HPDE6-E6E7 (cell line): Measurements from ENCODE around the gene ITGBL1.
A peak's percentile ranks its signal among the peaks of the same experiment; 100 is the strongest.
"Not testable (repeated sequence)": the region's sequence is repeated elsewhere in the genome, so short reads cannot be mapped to it uniquely, and the experiment has no call there.

Source experiments
- DNase-seq: peaks from one replicate; pipeline ENCODE4 v3.0.0; 2011; ENCODE audit warnings: missing footprints; ENCODE audit errors: extremely low spot score

Gene ITGBL1

DNA sequence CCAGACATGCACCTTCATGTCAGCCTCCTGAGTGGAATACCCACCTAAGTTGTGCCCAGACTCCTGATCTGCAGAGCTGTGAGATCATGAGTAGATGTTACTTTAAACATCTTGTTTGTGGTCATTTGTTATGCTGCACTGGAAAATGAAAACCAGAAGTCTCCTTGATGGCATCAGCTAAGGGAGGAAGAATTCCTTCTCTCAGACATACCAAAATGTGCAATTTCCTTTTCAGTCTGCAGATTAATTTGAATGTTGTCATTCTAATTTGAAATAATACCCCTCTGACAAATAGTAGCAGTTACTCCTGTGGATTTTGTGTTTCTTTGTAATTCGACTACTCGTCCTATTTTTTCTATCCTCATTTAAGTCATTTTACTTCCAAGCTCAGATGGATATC, 59.3 kb downstream of the ITGBL1 start:
- DNase-seq: no peak

DNA sequence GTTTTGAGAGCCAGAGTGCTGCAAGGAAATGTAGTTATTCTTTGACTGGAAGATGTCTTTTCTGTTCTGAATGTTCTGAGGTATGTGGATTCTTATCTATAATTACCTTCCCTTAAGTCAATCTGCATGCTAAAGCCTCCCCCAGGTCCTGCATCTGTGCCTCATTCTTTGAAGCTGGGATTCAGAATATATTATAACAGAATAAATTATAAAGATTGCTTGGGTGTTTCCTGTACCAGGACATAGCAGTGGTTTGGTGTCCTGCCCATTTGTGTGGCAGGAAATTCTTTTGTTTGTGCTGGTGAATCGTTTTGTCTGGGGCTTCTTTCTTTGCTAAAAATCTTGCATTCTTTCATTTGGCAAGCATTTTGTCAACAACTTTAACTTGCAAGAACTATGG, 60.2 kb downstream of the ITGBL1 start:
- no peak for DNase-seq

DNA sequence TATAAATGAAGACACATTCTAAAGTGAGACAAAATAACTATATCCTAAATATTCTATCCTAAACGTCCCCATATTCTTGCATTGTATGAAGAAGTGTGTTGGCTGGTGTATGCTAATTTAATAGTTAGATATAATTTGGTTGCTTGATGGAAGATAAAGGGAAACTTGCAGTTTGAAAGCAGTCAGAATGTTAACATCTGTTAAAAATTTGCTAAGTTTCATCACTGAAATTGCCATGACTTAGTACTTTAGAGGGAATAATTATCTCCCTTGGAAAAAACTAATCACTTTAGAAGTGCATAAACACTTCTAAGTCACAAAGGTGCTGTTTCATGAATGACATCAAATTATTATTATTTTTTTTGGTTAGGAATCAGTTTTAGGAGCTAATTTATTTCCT, 61.6 kb downstream of the ITGBL1 start:
- no peak for DNase-seq

DNA sequence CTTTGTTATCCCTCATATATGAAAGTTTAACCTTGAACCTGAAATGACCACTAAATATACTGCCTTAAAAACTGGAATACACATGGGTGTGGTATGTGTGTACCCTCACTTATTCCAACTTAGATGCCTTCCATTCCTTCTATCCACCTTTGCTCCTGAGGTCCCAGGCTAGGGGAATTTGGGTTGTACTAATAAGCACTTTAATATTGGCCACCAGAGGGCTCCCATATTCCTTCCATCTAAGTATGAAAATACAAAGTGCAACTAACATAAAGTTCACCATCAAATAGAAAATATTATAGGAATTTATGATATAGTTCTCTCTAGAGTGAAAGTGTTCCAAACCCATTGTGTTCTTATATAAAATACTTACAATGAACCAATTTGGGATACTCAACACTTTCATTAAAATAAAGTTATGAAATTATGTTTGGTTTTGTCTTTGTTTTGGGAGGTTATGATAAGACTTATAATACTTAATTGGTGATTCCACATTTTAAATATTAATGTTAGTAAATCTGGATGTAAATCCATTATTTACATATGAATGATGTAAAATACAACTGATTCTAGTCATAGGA, 62.3 kb downstream of the ITGBL1 start:
- peak; percentile 14 for DNase-seq

DNA sequence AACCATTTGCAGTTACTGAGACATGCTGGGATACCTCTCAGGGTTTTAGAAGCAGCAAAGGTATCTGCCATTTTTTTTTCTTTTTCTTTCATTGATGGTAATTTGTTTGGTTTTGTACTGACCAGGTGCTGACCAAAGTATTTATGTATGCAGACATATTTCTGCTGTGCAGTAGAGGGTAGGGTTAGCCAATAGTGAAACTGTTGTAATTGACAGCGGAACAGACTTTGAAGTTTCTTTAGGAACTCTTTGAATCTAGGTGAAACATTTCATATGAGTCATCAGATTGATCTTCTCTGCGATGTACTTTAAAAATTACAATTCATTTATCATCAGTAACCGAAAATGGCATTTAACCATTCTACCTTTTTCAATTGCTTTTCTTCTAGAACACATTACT, 63.0 kb downstream of the ITGBL1 start:
- no peak for DNase-seq

DNA sequence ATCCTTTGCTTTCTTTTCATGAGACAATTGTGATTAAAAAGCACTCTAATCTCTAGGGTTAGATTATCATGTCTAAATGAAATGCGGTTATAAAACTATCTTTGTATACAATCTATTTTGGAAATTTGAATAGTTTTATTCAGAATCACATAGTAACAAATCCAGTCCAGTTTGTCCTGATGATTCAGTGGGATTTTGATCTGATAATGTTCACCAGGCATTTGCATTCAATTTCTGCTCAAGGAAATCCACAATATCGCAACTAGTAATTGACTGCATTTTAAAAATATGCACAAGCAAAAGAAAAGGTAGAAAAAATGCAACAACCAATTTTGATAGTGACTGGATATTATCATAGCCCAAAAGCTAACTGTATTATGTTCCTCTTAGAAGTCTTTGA, 63.8 kb downstream of the ITGBL1 start:
- DNase-seq: no peak

DNA sequence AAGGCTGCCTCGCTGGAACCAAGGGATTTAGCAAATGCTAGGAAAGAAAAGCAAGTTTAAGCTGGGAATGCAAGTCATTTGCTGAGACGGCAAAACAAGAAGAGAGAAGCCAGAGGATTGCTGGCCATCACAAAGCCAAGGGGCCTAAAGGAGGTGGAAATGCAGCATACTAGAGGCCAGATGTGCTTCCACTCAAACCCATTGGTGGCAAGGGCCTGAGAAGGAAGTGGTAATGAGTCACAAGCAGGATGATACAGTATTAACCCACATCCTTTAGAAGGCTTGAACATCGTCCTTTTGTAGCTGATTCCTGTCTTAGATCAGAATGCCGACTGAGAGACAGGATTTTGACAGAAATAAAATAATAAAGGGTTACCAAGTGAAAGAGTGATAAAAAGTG, 68.2 kb downstream of the ITGBL1 start:
- no peak for DNase-seq

DNA sequence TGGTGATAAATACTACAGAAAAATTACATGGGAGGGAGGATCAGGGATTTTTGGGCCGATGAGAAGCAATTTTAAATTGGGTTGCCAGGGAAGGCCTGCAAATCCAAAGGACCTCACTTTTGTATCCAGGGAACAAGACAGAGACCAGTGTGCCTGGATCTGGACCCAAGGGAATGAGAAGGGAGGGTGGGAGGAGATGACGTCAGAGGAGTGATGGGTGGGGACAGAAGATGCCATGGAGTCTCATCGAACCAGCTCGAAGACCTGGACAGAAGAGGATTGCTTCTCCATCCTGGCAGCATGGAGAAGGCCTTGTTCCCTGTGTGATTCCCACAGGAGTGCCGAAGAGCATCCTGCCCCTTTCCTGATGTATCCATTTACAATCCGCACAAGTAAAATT, 68.9 kb downstream of the ITGBL1 start:
- DNase-seq: no peak

DNA sequence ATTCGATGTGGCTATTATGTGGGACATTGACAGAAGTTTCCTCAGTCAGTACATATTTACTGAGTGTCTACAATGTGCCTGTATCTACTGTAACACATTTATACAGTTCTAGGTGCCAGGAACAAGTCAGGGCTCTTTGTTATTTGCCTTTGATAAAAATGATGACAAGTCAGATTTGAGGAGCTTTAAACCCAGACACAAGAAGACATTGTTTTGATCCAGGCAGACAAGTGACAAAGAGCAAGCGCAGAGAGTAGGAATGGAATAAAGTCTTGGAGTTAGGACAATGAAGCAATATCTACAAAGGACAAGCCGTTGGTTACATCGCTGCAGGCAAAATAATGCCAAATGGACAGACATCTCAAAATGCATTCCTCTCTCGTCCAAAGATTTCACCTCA, 70.1 kb downstream of the ITGBL1 start:
- no peak for DNase-seq

DNA sequence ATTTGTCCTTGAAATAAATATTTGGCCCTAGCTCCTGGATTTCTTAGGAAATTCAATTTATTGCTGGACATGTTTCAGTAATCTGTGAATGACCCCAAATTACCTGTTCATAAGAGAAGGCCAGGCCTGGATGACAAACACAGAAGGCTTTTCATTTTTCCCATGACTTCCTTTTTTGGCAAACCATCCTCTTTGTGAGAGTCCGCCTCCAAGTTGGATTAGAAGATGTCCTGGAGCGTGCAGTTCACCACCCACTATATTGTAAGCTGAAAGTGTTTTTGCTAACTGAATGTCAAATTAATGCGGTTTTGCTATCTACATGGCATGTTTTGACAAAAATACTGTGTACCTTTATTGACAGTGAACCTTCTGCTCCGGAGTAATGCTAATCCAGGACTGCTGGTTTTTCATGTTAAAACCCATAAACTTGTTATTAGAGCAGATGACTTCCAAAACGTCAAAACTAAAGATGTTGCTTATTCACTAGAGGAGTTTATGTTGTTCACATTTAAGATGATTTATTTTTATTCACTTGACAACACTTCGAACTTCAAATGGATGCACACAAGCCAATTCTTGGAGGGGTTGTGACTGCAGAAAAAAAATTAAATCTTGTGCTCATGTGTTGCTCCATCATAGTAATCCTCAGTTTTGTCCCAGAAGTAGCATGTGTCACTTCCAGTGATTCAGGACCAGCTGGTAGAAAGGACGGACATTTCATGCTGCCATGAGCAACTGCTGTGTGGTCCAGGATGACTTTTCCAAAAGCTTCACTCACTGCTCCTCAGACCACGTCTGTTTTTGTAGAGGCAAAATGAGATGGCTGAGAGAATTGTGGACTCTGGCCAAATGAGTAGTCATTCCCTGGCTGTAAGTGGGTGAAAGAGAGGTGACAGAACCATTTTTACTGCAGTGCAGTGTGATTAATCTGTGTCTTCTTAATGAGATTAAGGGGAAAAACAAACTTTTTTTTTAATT, 71.0 kb downstream of the ITGBL1 start:
- DNase-seq: no peak

DNA sequence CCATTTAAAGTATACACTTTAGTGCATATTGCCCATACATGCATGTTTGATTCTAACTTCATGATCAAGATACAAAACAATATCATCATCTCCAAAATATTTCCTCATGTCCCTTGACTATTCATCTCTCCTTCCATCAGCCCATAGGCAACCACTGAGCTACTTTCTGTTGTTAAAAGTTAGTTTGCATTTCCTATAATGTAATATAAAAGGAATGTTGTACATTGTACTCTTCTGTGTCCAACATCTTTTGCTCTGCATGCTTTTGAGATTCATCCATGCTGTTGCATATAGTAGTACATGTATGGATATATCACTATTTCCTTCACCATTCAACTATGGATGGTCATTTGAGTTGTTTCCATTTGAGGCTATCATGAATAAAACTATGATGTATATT, 74.7 kb downstream of the ITGBL1 start:
- no peak for DNase-seq

DNA sequence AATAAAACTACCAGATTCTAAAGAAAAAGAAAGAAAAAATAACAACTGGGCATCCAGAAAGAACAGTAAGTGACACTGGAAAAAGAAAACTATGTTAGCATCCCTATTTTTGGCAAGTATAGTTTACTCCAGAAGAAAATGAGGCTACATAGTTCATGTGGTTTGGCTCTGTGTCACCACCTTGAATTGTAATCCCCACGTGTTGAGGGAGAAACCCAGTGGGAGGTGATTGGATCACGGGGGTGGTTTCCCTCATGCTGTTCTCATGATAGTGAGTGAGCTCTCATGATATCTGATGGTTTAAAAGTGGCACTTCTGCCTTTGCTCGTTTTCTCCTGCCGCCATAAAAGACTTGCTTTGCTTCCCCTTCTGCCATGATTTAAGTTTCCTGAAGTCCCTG, 76.9 kb downstream of the ITGBL1 start:
- no peak for DNase-seq

DNA sequence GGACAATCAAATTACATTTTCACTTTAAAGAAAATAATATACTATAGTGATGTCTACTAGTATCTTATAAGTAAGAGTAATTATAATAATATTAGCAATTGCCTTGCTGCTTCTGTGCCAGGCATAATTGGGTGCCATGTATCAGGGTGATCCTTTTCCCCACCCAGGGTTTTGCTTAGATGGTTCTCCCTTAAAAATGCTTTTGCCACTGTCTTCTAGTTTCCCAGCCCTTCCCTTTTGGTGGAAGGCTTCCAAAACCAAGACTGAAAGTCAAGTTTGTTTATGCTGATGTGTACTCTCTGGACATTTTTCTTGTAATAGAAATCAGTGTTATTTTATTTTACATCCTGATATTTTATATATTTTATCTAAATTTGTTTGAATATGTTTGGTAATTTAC, 77.8 kb downstream of the ITGBL1 start:
- DNase-seq: no peak

DNA sequence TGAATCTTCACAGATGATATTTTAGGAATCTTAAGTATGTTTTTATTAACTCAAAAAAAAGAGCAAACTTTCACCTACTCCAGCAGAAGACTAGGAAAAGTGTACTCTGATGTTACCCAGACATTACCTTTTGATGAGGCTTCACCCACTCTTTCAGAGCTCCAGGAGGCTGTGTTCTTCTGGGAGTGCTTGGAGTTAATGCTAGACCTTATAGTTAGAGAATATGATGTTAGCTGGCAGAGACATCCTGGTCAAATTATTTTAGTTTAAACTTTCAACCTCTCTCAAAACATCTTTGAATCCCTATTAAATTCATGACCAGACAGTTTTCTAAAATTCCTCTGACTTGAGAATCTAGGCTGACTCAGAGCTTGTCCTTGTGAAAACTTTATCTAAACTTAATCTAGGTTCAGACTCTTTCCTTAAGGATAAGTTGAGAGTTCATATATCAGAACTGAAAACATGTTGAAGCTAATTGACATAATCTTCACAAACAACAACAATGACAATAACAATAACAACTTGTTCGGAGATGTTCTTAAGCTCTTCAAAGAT, 82.8 kb downstream of the ITGBL1 start:
- no peak for DNase-seq

DNA sequence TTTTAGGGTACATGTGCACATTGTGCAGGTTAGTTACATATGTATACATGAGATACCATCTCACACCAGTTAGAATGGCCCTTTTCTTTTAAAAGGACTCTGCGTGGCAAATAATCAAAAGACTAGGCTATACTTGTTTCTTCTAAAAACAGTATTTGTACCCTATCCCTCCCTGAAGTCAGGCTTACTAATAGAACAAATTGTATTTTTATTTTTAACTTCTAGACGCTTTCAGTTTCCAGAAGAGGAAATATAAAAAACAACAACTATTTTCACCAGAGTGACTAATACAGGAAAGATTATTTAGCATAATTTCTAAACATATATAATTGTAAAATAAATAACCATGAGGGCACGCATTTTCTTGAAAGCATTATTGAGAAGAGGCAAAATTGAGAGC, 83.6 kb downstream of the ITGBL1 start:
- DNase-seq: no peak

DNA sequence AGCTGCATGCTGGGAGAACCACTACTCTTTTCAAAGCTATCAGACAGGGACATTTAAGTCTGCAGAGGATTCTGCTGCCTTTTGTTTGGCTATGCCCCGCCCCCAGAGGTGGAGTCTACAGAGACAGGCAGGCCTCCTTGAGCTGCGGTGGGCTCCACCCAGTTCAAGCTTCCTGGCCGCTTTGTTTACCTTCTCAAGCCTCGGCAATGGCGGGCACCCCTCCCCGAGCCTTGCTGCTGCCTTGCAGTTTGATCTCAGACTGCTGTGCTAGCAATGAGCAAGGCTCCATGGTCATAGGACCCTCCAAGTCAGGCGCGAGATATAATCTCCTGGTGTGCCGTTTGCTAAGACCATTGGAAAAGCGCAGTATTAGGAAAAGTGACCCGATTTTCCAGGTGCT, 92.1 kb downstream of the ITGBL1 start:
- DNase-seq: not testable (repeated sequence)

DNA sequence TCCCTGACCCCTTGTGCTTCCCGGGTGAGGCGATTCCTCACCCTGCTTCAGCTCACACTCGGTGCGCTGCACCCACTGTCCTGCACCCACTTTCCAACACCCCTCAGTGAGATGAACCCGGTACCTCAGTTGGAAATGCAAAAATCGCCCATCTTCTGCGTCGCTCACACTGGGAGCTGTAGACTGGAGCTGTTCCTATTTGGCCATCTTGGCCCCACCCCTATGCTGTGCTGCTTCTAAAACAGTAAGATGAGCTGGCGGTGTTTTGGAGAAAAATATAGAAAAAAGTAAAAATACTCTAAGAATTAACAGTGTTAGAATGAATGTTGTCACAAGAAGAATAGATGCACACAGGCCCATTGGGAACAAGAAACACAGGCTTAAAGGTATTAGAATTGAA, 92.5 kb downstream of the ITGBL1 start:
- no peak for DNase-seq

DNA sequence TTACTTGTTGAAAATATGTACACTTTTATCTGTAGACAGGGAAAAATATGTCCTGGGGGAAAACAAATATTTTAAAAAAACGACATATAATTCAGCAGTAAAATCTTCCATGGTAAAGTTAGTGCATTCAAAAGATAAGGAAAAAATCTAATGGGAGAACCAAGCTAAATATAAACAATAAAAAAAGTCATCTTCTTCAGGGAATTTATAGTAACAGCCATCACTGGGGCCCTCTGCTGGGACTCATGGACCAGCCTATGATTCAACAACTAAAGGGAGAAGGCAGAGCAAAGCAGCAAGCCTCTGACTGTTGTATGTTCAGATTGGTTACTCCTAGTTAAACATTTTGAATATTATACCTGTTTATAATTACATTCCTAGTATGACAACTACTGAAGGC, 93.0 kb downstream of the ITGBL1 start:
- DNase-seq: no peak

DNA sequence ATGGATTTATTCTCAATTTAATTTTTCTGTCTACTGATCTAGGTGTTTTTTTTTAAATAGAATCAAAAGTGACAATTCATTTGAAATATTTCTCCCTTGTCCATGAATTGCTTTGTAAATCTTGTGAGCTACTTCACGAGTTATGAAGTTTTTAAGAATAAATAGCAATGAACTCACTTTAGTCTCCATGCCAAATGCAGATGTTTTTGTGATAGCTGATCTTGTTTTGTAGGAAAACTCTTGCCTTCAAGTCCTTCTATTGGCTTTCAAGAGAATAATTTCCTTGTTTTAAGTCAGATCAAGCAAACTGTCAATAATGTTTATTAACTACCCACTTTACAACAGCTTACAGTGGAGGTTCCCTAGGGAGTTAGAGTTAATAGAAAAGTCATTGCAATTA, 99.8 kb downstream of the ITGBL1 start:
- DNase-seq: no peak

DNA sequence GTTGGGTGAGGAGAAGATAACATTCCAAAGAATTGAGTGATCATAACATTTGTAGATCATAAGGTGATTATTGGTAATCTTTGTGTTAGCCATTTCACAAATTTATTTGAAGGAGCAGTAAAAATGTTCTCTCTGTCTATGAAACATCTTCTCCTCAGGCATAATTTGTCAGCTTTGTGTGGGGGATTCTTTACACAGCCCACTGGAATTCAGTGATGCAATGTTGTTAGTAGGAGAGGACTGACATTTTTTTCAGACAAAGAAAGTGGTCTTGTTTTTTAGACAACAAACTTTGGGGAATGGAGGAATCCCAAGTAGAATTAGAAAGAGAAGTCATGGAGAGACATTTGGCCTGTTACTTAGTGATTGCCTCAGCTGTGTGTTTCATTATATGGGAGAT, 100.3 kb downstream of the ITGBL1 start:
- no peak for DNase-seq

DNA sequence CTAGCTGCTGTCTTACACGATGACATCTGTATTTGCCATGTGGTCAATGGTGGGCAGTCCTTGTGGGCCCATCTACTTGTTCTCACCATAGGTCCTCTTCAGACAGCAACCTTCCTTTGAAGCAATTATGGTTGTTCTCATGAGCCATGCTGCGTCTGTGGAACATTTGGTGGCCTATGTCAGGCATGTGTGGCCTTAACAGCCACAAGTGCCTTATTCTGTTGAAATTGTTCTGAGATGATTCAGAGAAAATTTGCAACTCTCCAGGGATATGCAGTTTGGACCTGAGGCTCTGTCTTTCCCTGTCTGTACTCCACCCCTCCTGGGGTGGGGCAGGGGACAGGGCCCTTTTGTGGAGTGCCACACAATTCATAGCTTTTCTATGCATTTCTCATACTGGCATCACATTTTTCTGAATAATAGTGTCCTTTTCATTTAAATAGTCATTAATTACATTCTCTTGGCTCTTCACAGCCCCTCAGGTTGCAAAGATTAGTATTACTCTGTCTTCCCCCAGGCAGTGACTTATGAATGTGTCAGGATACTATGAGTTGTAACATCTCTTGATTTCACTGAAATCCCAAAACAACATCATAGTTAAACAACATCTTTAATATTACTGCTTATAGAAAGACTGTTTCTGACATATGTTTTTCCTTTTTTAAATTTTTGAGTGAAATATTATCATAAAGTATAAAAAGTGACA, 102.1 kb downstream of the ITGBL1 start:
- DNase-seq: no peak

DNA sequence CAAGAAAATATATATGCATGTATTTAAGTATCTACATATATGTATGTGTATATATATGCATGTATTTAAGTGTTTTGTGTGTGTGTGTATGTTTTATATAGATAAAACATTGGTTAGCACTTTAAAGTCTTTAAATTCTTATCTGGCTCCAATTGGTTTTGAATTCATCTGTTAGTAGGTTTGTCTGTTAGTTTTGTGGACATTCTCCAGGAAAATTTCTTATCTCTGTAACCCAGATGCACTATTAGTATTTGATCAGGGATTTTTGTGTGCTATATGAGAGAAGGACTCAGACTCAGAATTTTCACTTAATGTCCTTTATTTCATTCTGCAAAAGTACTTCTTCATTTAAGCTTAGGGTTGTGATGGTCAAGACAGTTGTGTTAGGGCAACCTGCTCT, 103.1 kb downstream of the ITGBL1 start:
- DNase-seq: no peak
